NCI-H2171 (cell line): ENCODE data around the gene OR4E1.
"Not testable (repeated sequence)": the region's sequence is repeated elsewhere in the genome, so short reads cannot be mapped to it uniquely, and the experiment has no call there.

ENCODE experiments used
- DNase-seq: peaks from one replicate; lab custom pipeline; 2025; lab: John Stamatoyannopoulos, UW

Gene OR4E1, protein sequence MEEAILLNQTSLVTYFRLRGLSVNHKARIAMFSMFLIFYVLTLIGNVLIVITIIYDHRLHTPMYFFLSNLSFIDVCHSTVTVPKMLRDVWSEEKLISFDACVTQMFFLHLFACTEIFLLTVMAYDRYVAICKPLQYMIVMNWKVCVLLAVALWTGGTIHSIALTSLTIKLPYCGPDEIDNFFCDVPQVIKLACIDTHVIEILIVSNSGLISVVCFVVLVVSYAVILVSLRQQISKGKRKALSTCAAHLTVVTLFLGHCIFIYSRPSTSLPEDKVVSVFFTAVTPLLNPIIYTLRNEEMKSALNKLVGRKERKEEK

GRCh38 chr14:21673718-21674117 is at the start of gene OR4E1:
TSS of gene OR4E1 (minus strand) at chr14:21673818. CDS start at chr14:21670935, 2,883 bp downstream.
- DNase-seq = no peak

DNA sequence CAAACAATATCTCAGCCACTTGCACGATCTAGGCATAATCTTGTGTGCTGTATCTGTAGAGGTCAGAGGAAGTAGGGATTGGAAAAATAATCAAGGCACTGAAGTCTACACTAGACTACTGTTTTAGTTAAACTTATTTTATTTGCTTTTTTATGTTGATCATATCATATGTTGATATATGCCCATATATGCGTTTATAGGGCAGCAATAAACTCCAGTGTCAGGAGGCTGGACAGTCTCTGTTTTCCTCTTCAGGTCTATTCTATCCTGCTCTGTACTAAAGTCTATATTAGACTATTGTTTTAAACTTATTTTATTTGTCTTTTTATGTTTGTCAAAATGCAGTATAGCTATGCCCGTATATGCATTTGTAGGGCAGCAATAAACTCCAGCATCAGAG is 47.9 kb upstream of the OR4E1 start:
- DNase-seq = no peak

DNA sequence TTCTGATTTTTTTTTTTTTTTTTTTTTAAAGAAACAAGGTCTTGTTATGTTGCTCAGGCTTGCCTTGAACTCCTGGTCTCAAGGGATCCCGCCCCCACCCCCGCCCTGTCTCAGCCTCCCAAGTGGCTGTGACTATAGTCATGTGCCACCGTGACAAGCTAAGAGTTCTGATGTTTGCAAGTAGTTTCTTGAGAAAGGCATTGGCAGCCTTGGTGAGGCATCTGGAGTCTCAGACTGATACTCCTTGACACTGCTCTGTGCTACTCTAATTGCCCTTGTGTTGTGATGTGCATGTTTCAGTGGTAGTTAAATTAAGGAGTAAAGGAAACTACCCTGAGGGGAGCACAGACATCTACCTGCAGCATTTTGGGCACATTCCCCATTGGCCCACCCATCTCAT is 46.2 kb upstream of the OR4E1 start:
- DNase-seq = no peak

DNA sequence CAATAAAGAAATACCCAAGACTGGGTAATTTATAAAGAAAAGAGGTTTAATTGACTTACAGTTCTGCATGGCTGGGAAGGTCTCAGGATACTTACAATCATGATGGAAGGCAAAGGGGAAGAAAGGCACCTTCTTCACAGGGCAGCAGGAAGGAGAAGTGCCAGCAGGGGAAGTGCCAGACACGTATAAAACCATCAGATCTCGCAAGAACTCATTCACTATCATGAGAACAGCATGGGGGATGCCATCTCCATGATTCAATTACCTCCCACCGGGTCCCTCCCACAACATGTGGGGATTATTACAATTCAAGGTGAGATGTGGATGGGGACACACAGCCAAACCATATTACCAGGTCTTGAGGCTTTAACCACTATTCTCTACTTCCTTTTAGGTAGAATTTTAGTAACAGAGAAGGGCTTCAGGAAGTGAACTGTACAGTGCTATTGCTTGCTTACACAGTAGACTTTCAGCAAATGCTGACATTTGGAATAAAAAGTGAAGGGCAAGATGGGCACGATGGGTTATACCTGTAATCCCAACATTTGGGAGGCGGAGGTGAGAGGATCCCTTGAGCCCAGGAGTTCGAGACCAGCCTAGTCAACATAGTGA is 40.8 kb upstream of the OR4E1 start:
- no peak for DNase-seq

- no peak for DNase-seq
Observed at GRCh38 chr14:21712036-21712435, 38.4 kb upstream of the OR4E1 start.

GRCh38 chr14:21711360-21711961 is 37.8 kb upstream of the OR4E1 start:
- peak; percentile 67 for DNase-seq

GRCh38 chr14:21704338-21704737 is 30.7 kb upstream of the OR4E1 start:
- DNase-seq = no peak

- no peak for DNase-seq
Observed at GRCh38 chr14:21703357-21704326, 30.0 kb upstream of the OR4E1 start.

GRCh38 chr14:21702316-21702715 is 28.7 kb upstream of the OR4E1 start:
- no peak for DNase-seq

DNA sequence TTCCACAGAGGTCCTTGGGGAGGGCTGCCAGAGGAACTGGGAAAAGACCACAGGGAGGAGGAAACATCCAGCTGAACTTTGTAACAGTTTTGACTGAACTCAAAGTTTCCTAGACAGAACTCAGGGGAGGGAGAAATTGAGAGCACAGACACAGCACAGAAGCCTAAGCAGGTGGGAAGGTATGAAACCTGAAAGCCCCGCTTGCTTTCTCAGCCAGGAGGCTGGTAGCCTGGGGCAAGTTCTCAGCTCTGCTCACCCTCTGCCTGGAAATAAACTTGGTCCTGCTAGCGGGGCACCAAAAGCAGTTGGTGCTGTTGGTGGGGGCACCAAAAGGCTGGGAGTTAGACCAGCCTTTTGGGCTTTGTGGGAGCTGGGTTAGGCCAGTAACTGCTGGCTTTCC is 25.9 kb upstream of the OR4E1 start:
- DNase-seq = no peak

- not testable (repeated sequence) for DNase-seq
Observed at GRCh38 chr14:21698538-21698937, 24.9 kb upstream of the OR4E1 start.

- DNase-seq = not testable (repeated sequence)
Observed at GRCh38 chr14:21697662-21698061, 24.0 kb upstream of the OR4E1 start.

DNA sequence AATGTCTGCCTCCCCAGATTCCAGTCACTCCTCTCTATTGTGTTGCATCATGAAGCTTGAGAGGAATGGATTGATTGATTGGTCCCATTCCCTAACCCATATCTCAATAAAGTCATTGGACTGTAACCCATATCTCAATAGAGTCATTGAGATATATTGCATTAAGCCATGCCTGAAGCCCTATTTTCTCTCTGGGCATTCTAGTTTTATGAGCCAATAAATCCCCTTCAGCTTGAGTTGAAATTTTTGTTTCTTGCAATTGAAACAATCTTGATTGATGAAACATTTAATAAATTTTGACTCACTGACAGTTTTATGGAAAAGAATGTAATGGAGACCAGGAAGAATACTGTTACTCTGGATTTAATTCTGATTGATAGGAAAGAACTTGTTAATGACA is 20.8 kb upstream of the OR4E1 start:
- no peak for DNase-seq

DNA sequence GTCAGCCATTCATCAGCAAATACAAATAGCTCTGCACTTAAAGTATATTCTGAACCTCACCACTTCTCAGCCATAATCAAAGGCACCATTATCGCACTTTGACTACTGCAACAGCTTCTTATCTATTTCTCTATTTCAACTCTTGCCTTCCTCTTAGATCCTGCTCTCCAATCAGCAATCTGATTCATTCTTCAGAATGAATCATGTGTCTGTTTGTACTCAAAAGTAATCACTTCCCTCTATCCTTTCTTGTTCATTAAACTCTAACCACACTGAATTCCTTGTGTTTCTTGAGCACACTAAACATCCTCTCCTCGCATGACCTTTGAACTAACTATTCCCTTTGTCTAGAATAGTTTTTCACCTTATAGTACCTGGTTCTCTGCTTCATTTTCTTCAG is 12.8 kb upstream of the OR4E1 start:
- no peak for DNase-seq

GRCh38 chr14:21680072-21680471 is 6.5 kb upstream of the OR4E1 start:
- DNase-seq = no peak

- DNase-seq = no peak
Observed at GRCh38 chr14:21675566-21675965, 1.9 kb upstream of the OR4E1 start.

DNA sequence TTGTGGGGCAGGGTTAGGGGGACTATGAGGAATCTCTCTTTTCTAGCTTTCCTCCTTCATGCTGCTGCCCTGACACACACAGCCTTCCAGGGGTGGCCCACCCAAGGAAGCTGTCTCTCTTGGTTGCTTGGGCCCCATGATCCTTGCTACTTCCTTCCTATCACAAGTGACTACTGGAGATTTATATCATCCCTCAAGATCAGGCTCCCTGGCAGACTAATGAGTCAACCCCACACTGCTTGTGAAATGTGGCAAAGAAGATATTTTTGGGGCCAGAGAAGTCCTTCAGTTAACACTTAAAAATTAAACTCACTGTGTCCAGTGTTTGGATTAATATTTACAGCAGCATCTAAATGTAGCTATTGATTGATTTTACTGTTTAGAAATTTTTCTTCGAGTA is 1.5 kb downstream of the OR4E1 start:
- DNase-seq = no peak

- no peak for DNase-seq
Observed at GRCh38 chr14:21671371-21671770, 2.2 kb downstream of the OR4E1 start.

- DNase-seq = no peak
Observed at GRCh38 chr14:21669284-21669683, 4.3 kb downstream of the OR4E1 start.

DNA sequence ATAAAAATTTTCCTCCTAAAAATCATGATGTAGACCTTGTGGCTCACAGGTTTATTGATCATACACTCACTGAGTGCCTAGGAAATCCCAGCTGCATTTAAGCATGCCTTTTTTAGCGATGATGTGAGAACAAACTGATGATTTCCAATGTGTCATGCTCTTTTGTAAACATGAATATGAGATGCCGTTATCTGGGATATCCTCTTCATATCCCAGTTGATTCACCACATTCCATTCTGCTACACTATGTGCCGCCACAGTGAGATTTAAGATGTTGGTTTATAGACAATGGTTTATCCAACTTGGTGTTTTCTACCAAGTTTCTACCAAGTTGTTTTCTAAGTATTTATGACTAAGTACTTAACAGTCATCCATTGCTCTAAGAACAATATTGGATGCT is 5.2 kb downstream of the OR4E1 start:
- no peak for DNase-seq

DNA sequence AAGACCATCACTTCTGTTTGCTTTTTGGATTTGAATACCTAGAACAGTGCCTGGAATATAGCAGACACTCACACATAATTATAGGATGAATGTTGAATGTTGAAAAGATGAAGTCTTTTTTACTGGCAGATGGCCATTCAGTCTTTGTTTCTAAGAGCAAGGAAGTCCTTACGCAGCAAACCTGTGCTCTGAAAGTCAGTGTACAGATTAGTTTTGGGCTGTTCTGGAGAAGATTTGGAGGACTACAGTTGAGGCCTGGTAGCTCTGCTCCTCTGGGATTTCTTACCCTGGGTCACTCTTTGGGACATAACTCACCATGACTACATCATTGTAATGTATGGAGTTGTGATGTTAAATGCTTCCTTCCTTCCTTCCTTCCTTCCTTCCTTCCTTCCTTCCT is 16.6 kb downstream of the OR4E1 start:
- DNase-seq = no peak

DNA sequence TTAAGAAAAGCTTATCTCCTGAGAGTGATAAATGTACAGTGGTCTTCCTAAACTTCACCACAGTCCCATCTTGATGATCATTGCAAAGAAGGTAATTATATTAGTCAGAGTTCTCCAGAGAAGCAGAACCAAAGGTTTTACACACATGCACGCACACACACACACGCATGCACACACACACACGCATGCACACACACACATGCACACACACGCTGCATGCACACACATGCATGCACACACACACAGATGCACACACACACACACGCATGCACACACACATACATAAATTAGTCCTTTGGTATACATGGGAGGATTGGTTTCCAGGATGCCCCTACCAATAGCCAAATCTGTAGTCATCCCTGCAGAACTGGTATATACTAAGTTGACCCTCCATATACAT is 19.4 kb downstream of the OR4E1 start:
- no peak for DNase-seq
